Suprapubic skin (tissue), 4 donors: ENCODE measurements around the gene LRP3. TPM values are rescaled to one million over a fixed set of nuclear protein-coding genes. Genes with fewer than 3 reads are reported as not detected.
"Not testable (repeated sequence)": the region's sequence is repeated elsewhere in the genome, so short reads cannot be mapped to it uniquely, and the experiment has no call there.

Experiments
- DNase-seq, 2 donors: peaks; one replicate each; pipeline ENCODE4 v3.0.0-alpha.2; 2019; ENCODE audit warnings: low spot score in 2 of 2
- H3K27ac ChIP-seq: fragments of 200-600 bp; sonication (generic); one replicate; pipeline ENCODE4 v1.5.1; 2019
- H3K27me3 ChIP-seq: fragments of 200-600 bp; sonication (generic); one replicate; pipeline ENCODE4 v1.5.1; 2019
- H3K36me3 ChIP-seq: fragments of 200-600 bp; sonication (generic); one replicate; pipeline ENCODE4 v1.5.1; 2019
- H3K4me1 ChIP-seq: fragments of 200-600 bp; sonication (generic); one replicate; pipeline ENCODE4 v1.5.1; 2019
- H3K4me3 ChIP-seq: fragments of 200-600 bp; sonication (generic); one replicate; pipeline ENCODE4 v1.5.1; 2019; ENCODE audit warnings: mild to moderate bottlenecking
- H3K9me3 ChIP-seq: fragments of 200-600 bp; sonication (generic); one replicate; pipeline ENCODE4 v1.5.1; 2019
- EP300 ChIP-seq: sonication (generic); formaldehyde crosslinking; IDR thresholded peaks from one replicate; pipeline ENCODE4 v1.6.1; 2017; ENCODE audit warnings: antibody characterized with exemption
- POLR2A ChIP-seq, 2 donors: fragments of 450-650 bp; IDR thresholded peaks; one replicate each; pipeline ENCODE4 v1.6.1; 2017; ENCODE audit warnings: antibody characterized with exemption in 2 of 2, mild to moderate bottlenecking in 2 of 2, moderate library complexity in 2 of 2
- POLR2AphosphoS5 ChIP-seq, 3 donors: sonication (generic); formaldehyde crosslinking; IDR thresholded peaks; one replicate each; pipeline ENCODE4 v1.6.1; 2017; ENCODE audit warnings: antibody characterized with exemption in 3 of 3
- WGBS: methylation state at CpG from one replicate; pipeline ENCODE4 v1.1.5; 2018; 5-methylcytosine and 5-hydroxymethylcytosine counted together
- total RNA-seq, 4 donors: library from RNA; depleted of rRNA; stranded (reverse); fragments of >200 nt; gene quantifications; one replicate each; pipeline ENCODE4 v1.1.0, GENCODE V29; 2016
- TF ChIP-seq, protein P1 (sequence below), 2 donors: fragments of 200-600 bp in 1 of 2; fragments of 450-650 bp in 1 of 2; sonication (generic) in 1 of 2; IDR thresholded peaks; one replicate each; pipeline ENCODE4 v1.5.1; 2016 to 2019; ENCODE audit warnings: antibody characterized with exemption in 2 of 2, mild to moderate bottlenecking in 1 of 2, moderate library complexity in 1 of 2

Gene LRP3
- total RNA-seq, 4 donors from 2014 or later: 9.8 to 17.1 (median 14.0) TPM

- no peak for TF ChIP-seq POLR2A (IDR thresholded peaks at IDR 0.05)
- no peak overlapping the region for H3K4me3 ChIP-seq
- no peaks in the 10 kb centered on the region for H3K36me3 ChIP-seq
- H3K4me1 ChIP-seq: peaks cover 7% of the 10 kb centered on the region
- no peaks in the 10 kb centered on the region for H3K9me3 ChIP-seq
- WGBS: 71% methylated on average over 8 of the region's 8 CpGs
- H3K27ac ChIP-seq: no peak overlapping the region
- peak in 1 of 2 donors; percentile 61 for DNase-seq
- no peaks in the 10 kb centered on the region for H3K27me3 ChIP-seq
Measured at GRCh38 chr19:33187183-33187540, 7.0 kb upstream of the LRP3 start.

- no peaks in the 10 kb centered on the region for H3K36me3 ChIP-seq
- no peak overlapping the region for H3K27ac ChIP-seq
- peaks cover 4% of the 10 kb centered on the region for H3K4me1 ChIP-seq
- no peak for DNase-seq
- 44% methylated on average over 1 of the region's 1 CpG for WGBS
- TF ChIP-seq EP300 (no peak), POLR2AphosphoS5 (IDR thresholded peaks at IDR 0.05) (no peak), POLR2A (IDR thresholded peaks at IDR 0.05) (no peak)
- TF ChIP-seq, protein P1, sequence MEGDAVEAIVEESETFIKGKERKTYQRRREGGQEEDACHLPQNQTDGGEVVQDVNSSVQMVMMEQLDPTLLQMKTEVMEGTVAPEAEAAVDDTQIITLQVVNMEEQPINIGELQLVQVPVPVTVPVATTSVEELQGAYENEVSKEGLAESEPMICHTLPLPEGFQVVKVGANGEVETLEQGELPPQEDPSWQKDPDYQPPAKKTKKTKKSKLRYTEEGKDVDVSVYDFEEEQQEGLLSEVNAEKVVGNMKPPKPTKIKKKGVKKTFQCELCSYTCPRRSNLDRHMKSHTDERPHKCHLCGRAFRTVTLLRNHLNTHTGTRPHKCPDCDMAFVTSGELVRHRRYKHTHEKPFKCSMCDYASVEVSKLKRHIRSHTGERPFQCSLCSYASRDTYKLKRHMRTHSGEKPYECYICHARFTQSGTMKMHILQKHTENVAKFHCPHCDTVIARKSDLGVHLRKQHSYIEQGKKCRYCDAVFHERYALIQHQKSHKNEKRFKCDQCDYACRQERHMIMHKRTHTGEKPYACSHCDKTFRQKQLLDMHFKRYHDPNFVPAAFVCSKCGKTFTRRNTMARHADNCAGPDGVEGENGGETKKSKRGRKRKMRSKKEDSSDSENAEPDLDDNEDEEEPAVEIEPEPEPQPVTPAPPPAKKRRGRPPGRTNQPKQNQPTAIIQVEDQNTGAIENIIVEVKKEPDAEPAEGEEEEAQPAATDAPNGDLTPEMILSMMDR (IDR thresholded peaks at IDR 0.05): no peak
- H3K4me3 ChIP-seq: no peak overlapping the region
- H3K27me3 ChIP-seq: no peaks in the 10 kb centered on the region
- no peaks in the 10 kb centered on the region for H3K9me3 ChIP-seq
Measured at GRCh38 chr19:33189453-33189852, 4.7 kb upstream of the LRP3 start.

DNA sequence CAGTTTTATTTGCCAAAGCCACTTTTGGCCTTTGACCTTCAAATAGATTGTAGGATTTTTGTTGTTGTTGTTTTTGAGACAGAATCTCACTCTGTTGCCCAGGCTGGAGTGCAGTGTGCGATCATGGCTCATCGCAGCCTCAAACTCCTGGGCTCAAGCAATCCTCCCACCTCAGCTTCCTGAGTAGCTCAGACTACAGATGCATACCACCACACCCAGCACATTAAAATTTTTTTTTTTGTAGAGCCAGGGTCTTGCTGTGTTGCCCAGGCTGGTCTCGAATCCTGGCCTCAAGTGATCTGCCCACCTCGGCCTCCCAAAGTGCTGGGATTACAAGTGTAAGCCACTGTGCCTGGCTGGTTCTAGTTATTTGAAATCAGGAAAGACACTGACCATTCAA, 3.0 kb upstream of the LRP3 start:
- H3K9me3 ChIP-seq, H3K4me3 ChIP-seq, H3K36me3 ChIP-seq, H3K27ac ChIP-seq, H3K27me3 ChIP-seq: not testable (repeated sequence)
- 94% methylated on average over 4 of the region's 4 CpGs for WGBS
- peaks cover 11% of the 10 kb centered on the region for H3K4me1 ChIP-seq
- peak in 1 of 2 donors; percentile 27 for DNase-seq

GRCh38 chr19:33191501-33191900, 2.6 kb upstream of the LRP3 start:
- peaks cover 11% of the 10 kb centered on the region for H3K4me1 ChIP-seq
- TF ChIP-seq POLR2AphosphoS5 (IDR thresholded peaks at IDR 0.05) (no peak), EP300 (no peak), POLR2A (IDR thresholded peaks at IDR 0.05) (no peak)
- TF ChIP-seq, protein P1 (IDR thresholded peaks at IDR 0.05): no peak
- peak in 1 of 2 donors; percentile 24 for DNase-seq
- H3K36me3 ChIP-seq: no peaks in the 10 kb centered on the region
- H3K27ac ChIP-seq: no peak overlapping the region
- H3K9me3 ChIP-seq: no peaks in the 10 kb centered on the region
- H3K27me3 ChIP-seq: no peaks in the 10 kb centered on the region
- WGBS: 75% methylated on average over 5 of the region's 6 CpGs
- H3K4me3 ChIP-seq: no peak overlapping the region

DNA sequence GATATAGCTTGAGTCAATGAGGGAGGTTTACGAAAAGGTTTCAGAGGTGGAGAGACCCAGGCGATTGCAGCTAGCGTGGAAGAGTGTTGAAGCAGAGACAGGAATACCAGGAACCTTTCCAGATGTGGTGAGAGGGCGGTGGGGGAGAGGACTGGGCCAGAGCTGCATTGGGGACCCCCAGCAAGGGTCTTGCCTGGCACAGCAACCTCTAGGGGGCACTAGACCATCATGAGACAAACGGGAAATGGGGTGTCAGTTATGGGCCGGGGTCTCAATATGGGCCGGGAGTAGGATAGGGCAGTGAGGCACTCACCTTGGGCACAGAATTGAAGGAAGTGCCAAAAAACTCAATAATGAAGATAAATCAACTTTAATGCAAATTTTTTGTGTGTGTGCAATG, 2.1 kb upstream of the LRP3 start:
- no peaks in the 10 kb centered on the region for H3K9me3 ChIP-seq
- H3K27me3 ChIP-seq: no peaks in the 10 kb centered on the region
- WGBS: 71% methylated on average over 7 of the region's 7 CpGs
- peaks cover 11% of the 10 kb centered on the region for H3K4me1 ChIP-seq
- H3K27ac ChIP-seq: no peak overlapping the region
- H3K36me3 ChIP-seq: no peaks in the 10 kb centered on the region
- peak in 1 of 2 donors; percentile 25 for DNase-seq
- TF ChIP-seq, protein P1 (IDR thresholded peaks at IDR 0.05): no peak
- H3K4me3 ChIP-seq: no peak overlapping the region

DNA sequence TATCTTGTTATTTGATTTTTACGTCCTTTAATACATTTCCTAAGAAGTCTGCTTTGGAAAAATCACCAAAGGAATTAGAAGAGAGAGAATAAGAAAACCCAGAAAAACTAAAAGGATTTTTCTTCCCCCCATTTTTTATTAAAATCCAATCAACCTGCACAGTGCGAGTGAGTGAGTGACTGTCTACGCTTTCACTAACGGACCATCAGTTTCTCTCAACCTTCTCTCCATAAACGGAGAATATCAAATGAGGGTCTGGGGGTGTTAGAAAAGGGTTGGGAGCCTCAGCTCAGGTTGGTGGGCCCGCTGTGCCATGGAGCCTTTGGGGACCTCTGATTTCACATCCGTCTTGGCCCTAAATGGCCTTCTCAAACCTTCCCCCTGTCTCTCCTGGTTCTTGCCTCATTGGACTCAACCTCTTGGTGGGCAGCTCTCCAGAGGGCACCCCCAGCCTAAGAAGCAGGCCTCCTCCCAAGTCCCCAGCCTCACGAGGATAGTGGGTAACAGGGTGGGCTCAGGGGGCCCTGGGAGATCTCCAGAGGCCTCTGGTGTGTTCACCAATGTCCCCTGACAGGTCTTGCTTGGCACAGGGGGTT, 763 bp upstream of the LRP3 start:
- H3K36me3 ChIP-seq: no peaks in the 10 kb centered on the region
- H3K4me1 ChIP-seq: peaks cover 11% of the 10 kb centered on the region
- H3K27me3 ChIP-seq: no peaks in the 10 kb centered on the region
- no peaks in the 10 kb centered on the region for H3K9me3 ChIP-seq
- H3K4me3 ChIP-seq: peak overlapping the region; percentile 82
- TF ChIP-seq, protein P1 (IDR thresholded peaks at IDR 0.05): no peak
- WGBS: 92% methylated on average over 7 of the region's 8 CpGs
- DNase-seq: no peak
- no peak overlapping the region for H3K27ac ChIP-seq
